Thyroid gland (tissue), 4 donors: ENCODE data around the gene CLCN3. TPM values are rescaled to one million over a fixed set of nuclear protein-coding genes. Genes with fewer than 3 reads are reported as not detected.

ENCODE experiments used
- DNase-seq, 2 donors: peaks; one replicate each; pipeline ENCODE4 v3.0.0-alpha.2; 2019
- H3K27ac ChIP-seq, 3 donors: fragments of 200-600 bp; sonication (generic); 1 replicate in 2 of 3; 2 replicates in 1 of 3; pipeline ENCODE4 v1.5.1; 2016 to 2019; ENCODE audit warnings: mild to moderate bottlenecking in 1 of 3, moderate library complexity in 1 of 3
- H3K27me3 ChIP-seq: fragments of 200-600 bp; sonication (generic); one replicate; pipeline ENCODE4 v1.5.1; 2019
- H3K36me3 ChIP-seq, 2 donors: fragments of 200-600 bp; sonication (generic); one replicate each; pipeline ENCODE4 v1.5.1; 2016 to 2019
- H3K4me1 ChIP-seq, 2 donors: fragments of 200-600 bp; sonication (generic); one replicate each; pipeline ENCODE4 v1.5.1; 2017 to 2019
- H3K4me3 ChIP-seq, 3 donors: fragments of 200-600 bp; sonication (generic); replicated peaks in 1 of 3; 1 replicate in 2 of 3; 2 replicates in 1 of 3; pipeline ENCODE4 v1.5.1; 2016; ENCODE audit warnings: mild to moderate bottlenecking in 1 of 3
- H3K9me3 ChIP-seq: fragments of 200-600 bp; sonication (generic); one replicate; pipeline ENCODE4 v1.5.1; 2017
- POLR2A ChIP-seq, 2 donors: fragments of 450-650 bp; IDR thresholded peaks; one replicate each; pipeline ENCODE4 v1.6.1; 2017; ENCODE audit warnings: antibody characterized with exemption in 2 of 2, mild to moderate bottlenecking in 2 of 2, moderate library complexity in 1 of 2
- WGBS, 2 donors: methylation state at CpG; one replicate each; pipeline ENCODE4 v1.1.5; 2017; 5-methylcytosine and 5-hydroxymethylcytosine counted together
- intact Hi-C: fragments of 100-400 bp; cut with DNase I; formaldehyde crosslinking; loops from one replicate; pipeline ENCODE4 v1.15.1; 2023
- total RNA-seq, 4 donors: library from RNA; depleted of rRNA; stranded (reverse); fragments of >200 nt; gene quantifications; one replicate each; pipeline ENCODE4 v1.2.3, GENCODE V29; 2016
- TF ChIP-seq, protein P1 (sequence below), 6 experiments: fragments of 200-600 bp in 3 of 6; fragments of 450-650 bp in 3 of 6; sonication (generic) in 3 of 6; IDR thresholded peaks; one replicate each; pipeline ENCODE4 v1.5.1; 2016 to 2019; ENCODE audit warnings: antibody characterized with exemption in 6 of 6, mild to moderate bottlenecking in 2 of 6, inconsistent platforms in 1 of 6, moderate library complexity in 1 of 6

CLCN3 gene
- total RNA-seq, 4 donors from 2014 or later: 43.3 to 72.4 (median 53.5) TPM

DNA sequence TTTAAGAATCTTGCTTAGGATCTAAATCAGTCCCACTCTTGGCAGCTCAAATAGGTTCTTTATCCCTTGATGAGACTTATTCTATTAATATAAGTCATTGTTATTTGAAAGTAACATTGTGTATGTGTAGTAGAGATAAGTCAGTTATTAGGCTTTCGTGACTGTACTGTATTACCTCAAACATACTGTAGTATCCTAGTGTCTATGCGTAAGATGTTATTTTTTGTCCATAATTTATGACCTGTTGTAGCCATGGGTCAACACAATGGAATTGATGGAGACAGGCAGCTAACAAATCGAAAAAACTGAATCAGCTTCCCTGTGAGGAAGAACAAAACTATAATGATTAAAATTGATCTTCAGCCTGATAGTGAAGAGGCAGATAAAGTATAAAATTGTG lies 41.8 kb downstream of the CLCN3 start:
- no peak for TF ChIP-seq POLR2A (IDR thresholded peaks at IDR 0.05)
- TF ChIP-seq, protein P1, sequence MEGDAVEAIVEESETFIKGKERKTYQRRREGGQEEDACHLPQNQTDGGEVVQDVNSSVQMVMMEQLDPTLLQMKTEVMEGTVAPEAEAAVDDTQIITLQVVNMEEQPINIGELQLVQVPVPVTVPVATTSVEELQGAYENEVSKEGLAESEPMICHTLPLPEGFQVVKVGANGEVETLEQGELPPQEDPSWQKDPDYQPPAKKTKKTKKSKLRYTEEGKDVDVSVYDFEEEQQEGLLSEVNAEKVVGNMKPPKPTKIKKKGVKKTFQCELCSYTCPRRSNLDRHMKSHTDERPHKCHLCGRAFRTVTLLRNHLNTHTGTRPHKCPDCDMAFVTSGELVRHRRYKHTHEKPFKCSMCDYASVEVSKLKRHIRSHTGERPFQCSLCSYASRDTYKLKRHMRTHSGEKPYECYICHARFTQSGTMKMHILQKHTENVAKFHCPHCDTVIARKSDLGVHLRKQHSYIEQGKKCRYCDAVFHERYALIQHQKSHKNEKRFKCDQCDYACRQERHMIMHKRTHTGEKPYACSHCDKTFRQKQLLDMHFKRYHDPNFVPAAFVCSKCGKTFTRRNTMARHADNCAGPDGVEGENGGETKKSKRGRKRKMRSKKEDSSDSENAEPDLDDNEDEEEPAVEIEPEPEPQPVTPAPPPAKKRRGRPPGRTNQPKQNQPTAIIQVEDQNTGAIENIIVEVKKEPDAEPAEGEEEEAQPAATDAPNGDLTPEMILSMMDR (IDR thresholded peaks at IDR 0.05): no peak
- WGBS, 2 donors: 92 to 97% methylated on average over 3 of the region's 3 CpGs
- no peaks in the 10 kb centered on the region for H3K36me3 ChIP-seq
- intact Hi-C loops: no loop called here
- H3K4me3 ChIP-seq: no peak overlapping the region
- no peaks in the 10 kb centered on the region for H3K9me3 ChIP-seq
- no peaks in the 10 kb centered on the region for H3K27me3 ChIP-seq
- DNase-seq: no peak
- H3K27ac ChIP-seq: no peak overlapping the region
- no peaks in the 10 kb centered on the region for H3K4me1 ChIP-seq

- H3K36me3 ChIP-seq: no peaks in the 10 kb centered on the region
- H3K4me3 ChIP-seq: no peak overlapping the region
- H3K27me3 ChIP-seq: no peaks in the 10 kb centered on the region
- no peaks in the 10 kb centered on the region for H3K9me3 ChIP-seq
- intact Hi-C loops: no loop called here
- 95 to 96% methylated on average over 2 of the region's 2 CpGs for WGBS, 2 donors
- H3K27ac ChIP-seq: no peak overlapping the region
- DNase-seq: no peak
- TF ChIP-seq, protein P1 (IDR thresholded peaks at IDR 0.05): no peak
- TF ChIP-seq POLR2A (IDR thresholded peaks at IDR 0.05): no peak
- no peaks in the 10 kb centered on the region for H3K4me1 ChIP-seq
These were observed 43.0 kb downstream of the CLCN3 start for GRCh38 chr4:169663402-169663801.

- Histone ChIP-seq H3K27me3 (no peaks in the 10 kb centered on the region), H3K9me3 (no peaks in the 10 kb centered on the region), H3K36me3 (no peaks in the 10 kb centered on the region), H3K4me3 (no peak overlapping the region), H3K4me1 (no peaks in the 10 kb centered on the region), H3K27ac (no peak overlapping the region)
- intact Hi-C loops: no loop called here
- TF ChIP-seq, protein P1 (IDR thresholded peaks at IDR 0.05): no peak
- no peak for TF ChIP-seq POLR2A (IDR thresholded peaks at IDR 0.05)
- WGBS, 2 donors: 78 to 80% methylated on average over 2 of the region's 2 CpGs
- DNase-seq: no peak
These were observed 43.5 kb downstream of the CLCN3 start for GRCh38 chr4:169663831-169664230.

DNA sequence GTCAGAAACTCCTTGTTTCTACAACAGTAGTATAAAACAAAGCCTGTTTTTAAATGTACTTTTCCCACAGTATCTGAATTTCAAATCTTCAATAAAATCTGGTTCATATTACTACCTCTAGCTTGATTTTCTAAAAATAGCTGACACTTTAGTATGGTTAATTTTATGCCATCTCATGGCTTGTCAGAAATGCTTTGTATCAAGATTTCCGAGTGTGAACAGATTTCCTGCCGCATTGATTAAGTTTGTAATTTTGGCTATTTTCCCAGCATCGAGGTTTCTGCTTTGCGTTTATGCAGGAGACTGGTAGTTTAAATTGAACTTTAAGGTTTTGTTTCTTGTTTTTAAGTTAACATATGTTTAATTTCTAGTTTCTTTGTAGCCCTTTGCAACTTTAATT lies 44.2 kb downstream of the CLCN3 start:
- intact Hi-C loops: no loop called here
- Histone ChIP-seq H3K4me1 (no peaks in the 10 kb centered on the region), H3K27me3 (no peaks in the 10 kb centered on the region), H3K27ac (no peak overlapping the region), H3K36me3 (no peaks in the 10 kb centered on the region), H3K4me3 (no peak overlapping the region), H3K9me3 (no peaks in the 10 kb centered on the region)
- TF ChIP-seq POLR2A (IDR thresholded peaks at IDR 0.05): no peak
- TF ChIP-seq, protein P1 (IDR thresholded peaks at IDR 0.05): no peak
- DNase-seq: no peak
- 65 to 71% methylated on average over 4 of the region's 4 CpGs for WGBS, 2 donors

DNA sequence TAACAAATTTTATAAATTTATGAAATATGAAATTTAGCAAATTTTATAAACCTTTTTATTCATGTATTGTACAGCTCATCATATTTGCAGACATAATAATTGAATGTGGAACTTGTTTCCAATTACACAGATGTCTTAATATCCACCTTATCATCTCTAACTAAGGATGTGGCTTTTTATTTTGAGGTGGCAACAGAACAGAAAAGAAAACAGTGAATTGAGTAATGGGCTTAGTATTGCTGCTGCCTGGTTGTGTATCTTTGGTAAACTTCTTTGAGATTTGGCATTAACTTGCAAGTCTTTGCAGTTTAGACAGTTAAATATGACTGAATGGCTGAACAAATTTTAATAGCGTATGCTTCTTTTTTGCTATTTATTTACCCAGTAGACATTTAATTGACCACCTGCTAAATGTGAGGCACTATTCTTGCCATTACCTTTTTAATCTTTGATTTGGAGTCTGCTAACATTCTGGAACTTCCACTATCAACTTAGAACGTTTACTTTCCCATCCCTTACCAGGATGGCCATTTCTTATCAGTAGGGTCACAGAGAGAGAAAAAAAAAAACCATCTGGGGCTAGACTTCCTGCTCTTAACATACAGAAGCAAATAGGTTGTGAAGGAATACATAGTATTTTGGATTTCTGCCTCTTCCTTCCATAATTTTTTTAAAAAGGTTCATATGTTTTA lies 44.8 kb downstream of the CLCN3 start:
- Histone ChIP-seq H3K27ac (no peak overlapping the region), H3K9me3 (no peaks in the 10 kb centered on the region), H3K4me1 (no peaks in the 10 kb centered on the region)

More for the DNA sequence above, 44.8 kb downstream of the CLCN3 start:
- Histone ChIP-seq H3K36me3 (no peaks in the 10 kb centered on the region), H3K4me3 (no peak overlapping the region), H3K27me3 (no peaks in the 10 kb centered on the region)
- TF ChIP-seq, protein P1 (IDR thresholded peaks at IDR 0.05): no peak
- TF ChIP-seq POLR2A (IDR thresholded peaks at IDR 0.05): no peak
- WGBS, 2 donors: 76 to 77% methylated on average over 2 of the region's 2 CpGs
- DNase-seq: no peak
- intact Hi-C loops: no loop called here
